COLO668 (cell line): Measurements from ENCODE around the gene GLS.

Source experiments
- DNase-seq: peaks from one replicate; lab custom pipeline; 2025; ENCODE audit not compliant: unreplicated experiment; lab: John Stamatoyannopoulos, UW

GLS gene

DNA sequence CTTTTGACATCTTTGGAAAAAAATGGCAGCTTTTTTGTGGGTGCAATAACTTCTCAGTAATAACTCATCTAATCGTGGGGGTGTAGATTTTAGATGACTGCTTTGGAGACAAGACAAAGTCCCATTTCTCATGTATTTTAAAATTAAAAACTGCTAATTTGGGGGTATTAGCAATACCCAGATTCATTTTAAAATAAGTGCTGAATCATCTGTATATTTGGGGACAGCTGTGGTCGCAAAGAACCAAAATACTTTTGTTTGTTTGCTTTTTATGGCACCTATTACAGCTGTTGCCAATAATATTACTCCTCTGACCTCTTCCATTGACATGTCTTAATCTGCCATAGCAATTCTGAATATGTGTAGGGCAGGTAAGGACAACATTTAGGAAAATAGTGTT, 87.9 kb downstream of the GLS start:
- DNase-seq: no peak

DNA sequence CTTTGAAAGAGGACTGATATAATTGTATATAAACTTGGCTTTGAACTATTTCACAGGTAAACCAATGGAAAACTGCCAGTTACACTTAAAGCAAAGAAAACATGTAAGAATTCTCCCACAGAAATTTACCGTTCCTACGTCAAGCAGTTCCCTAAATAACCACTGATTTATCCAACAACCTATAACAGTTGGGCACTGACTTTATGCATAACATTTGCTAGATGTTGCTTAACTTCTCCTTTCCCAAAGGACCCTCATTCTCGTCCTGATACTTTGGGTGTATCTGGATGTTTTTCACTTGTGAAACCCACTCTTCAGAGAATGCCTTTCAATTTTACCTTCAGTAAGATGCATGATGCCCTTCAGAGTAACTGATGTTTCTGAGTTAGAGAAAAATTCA, 89.5 kb downstream of the GLS start:
- DNase-seq: no peak

DNA sequence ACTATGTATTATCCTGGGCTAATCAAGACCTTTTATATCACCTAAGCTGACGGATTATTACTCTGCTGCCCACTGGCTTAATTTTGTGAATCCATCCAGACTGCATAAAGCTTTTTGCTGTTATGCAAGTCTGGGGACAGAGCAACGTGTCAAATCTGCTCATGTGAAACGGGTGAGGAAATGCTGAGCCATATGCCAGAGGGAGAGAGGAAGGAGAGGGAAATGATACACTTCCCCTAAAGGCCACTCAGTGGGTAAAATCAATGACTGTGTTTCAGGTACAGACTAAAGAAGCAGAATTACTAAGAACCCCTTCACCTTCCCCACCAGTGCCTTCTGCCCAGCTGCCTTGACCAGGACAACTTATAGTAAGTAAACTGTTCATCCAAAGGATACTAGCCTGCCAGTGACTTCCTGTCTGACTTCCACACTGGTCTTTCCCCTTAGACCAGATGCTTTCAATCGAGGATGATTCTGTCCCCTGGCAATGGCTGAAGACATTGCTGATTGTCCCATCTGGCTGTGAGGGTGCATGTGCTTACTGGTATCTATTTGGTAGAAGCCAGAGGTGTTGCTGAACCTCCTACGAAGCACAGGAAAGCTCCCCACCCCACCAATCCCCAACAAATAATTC, 90.4 kb downstream of the GLS start:
- DNase-seq: no peak

DNA sequence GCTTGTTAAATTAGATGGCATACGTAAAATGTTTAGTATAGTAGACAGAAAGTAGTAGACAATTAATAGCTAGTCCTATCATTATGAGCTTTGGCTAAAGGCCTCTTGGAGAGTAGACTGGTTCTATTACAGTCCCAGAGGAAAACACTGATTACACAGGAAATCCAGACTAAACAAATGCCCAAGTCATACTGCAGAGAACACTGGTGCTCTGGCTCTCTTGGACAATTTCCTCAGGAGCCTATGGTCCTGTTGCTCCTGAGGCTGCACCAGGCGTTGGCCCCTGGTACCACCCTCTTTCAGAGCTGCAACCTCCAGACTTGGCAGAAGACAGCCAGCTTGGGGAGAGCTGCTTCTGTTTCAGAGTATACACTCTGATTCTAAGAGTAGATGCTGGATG, 91.6 kb downstream of the GLS start:
- DNase-seq: no peak

DNA sequence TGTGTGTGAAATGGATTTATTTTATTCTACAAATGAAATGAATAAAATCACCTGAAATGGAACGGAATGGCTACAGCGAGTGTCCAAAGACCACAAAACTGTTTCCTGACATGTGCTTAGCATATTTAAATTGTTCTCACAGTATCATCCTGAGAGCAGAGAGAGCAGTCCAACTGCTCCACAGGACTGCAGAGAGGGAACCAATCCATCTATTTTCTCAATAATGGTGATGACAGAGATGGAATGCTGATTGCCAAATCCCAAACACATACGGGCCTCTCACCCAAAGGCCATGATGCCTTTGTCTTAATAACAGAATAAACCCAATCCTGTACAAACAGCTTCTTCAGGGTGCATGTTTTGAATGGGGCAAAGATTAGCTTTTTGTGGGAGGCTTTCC, 92.2 kb downstream of the GLS start:
- DNase-seq: no peak

DNA sequence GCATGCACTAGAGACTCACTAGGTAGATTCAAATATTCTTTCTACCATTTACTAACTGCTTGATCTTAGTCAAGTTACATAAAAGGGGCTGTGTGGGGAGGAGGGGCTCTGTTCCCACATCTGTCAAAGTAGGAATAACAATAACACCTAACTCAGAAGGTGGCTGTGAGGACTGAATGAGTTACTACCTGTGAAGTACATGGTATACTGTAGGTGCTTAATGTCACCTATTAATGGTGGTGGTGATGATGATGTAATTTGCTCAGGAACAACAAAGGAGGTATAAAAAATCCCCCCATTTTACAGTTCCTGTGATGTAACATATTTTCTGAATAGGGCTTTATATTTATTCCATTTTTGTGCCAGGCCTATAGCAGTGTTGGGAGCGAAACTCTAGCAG, 92.6 kb downstream of the GLS start:
- no peak for DNase-seq

DNA sequence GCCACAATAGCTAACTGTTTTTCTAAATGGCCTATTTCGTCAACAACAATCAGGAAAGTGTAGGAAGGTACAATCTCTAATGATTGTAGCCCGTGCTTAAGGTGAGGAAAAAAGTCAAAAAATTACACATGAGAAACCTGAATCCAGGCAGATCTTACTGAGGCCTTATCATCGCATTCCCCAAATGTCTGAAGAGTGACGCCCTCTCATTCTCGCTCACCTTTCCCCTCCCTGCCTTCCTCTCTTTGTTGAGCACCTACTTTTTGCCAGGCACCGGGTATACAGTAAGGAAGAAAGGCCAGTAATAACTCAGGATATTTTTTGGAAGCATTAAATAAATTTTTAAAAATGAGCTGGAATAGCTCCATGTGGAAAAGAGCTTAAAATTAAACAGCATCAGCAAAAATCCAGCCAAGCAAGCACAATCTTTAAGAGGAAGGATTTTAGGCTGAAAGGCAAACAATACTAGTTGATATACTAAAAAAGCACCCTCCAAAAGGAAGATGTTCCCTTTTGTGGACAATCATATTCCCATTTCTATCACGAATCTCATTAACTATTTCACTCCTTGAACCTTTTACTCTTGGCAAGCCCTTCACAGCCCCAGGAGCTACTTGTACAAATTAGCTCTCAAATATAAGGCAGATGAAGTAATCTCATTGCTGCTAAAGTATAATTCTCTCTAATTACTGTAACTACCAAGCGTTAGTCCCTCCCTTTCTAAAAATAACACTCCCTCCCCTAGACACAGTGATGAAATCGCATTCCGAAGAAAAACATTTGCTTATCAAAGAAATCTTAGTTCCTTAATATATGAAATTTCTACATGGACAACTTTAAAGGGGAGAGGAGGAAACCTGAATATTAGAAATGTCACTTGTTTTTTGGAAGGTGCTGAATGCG, 93.4 kb downstream of the GLS start:
- no peak for DNase-seq

DNA sequence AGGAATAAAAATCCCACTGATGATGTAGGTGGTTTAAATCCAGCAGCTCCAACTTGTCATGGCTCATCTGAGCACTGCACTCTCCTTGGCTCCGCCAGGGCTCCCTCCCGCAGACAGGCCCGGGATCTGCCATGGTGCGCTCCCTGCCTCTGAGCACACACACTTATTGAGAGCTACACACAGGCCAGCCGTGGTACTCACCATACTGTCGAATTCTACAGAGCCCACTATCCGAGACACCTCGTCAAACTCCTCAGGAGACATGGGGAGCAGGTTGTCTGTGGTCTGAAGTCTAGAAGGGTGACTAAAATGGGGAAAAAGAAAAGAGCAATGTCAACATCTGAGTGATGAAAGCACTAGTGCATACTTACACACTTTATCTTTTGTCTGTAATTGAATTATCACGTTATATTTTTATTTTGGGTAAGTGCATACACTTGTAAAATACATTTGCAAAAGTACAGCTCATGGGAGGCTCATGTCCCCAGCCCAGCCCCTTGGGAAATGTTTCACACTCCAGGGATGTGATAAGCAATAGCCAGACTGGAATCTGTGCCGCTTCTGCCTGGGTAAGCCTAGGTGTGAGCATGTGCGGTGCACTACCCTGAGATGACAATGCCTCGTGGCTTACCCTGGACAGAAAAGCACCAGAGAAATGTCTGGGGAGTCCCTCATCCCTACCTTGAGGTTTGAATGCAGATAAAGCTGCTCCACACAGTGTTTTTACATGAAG, 94.2 kb downstream of the GLS start:
- no peak for DNase-seq

DNA sequence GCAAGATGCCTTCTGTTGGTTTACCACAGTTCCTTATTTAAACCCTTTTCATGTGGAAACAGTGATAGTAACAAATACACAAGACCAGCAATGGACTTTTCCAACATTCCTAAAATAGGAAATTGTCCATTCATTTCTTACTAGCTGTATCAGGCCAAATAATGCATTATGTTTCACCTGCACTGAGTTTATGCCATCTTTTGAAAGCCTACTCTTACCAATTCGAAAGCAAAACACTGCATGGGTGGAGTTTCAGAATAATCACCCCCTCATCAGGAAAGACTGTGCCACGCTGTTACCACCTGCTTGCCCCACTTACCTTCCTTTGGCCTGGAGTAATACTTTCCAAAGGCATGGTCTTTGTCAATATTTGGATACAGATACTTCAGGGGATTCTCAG, 95.9 kb downstream of the GLS start:
- DNase-seq: no peak

DNA sequence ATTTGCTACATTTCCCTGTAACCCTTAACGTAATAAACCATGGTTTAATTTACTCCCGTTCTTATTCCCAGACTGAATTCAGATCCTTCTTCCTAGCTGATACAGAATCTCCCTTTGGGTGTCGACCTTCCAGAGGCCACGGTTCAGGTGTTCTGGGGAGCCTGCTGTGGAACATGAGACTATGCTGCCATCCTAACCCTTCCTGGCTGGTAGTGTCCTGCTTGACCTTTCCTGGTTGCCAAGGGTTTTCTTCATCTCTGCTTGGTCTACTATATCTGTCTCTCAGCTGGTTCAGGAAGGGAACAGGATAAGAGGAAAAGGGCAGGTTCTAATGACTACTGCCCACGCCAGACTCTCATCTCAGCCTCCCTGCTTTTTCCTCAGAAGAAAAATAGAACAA, 96.9 kb downstream of the GLS start:
- DNase-seq: no peak

DNA sequence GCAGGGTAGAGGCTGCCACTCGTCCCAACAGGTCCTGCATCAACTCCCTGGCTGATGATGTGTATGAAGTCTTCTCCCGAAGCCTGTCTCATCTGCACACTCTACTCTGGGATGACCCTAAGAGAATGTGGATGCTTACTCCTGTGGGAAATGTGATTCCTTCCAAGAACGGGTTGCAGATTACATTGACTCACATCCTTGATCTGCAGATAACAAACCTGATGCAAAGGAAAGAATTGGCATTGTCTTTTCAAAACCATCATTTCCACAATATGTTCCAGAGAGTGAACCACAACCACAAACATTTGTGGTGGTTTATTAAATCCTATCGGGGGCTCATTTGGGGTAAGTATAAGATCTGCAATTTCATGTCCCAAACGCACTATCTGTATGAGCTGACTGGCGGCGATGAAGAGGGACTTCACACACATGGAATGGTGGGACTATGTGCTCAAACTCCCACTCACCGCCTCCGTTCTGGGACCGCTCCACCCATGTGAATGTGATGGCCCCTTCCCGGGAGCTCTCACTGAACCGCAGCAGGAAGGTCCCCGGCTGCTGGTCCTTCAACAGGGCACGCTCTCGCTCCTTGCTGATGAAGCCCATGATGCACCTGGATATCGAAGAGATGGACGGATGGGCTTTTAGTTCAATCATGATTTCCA, 97.9 kb downstream of the GLS start:
- DNase-seq: no peak

DNA sequence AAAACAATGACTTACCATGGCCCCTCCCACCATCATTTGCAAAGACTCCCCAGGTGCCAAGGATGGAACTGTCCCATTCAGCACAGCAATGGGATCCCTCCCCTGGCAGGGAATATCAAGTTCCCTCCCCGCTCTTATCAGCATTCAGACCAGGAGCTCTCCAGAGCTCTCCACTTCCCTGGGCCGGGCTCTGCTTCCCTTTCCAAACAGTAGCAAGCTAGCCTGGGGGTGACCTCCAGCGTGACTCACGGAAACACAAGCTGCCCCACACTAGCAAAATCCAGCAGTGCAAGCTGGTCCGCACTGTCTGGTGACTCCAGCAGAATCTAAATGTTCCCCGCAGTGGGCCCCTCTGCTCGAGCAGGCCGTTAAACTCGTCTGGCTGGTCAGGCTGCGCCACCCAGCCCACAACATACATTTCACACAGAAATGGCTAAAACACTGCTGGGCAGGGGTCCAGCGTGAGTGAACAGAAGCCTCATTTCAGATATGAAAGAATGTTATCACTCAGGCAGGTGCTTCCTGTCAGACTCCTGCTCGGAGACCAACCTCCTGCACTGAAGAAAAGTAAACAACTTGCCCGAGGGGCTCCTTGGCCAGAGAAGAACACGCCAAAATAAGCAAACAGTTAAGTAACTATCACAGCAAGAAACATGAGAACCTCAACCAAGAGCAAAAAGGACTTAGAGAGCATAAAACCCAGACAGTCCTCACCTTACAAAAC, 99.4 kb downstream of the GLS start:
- peak; percentile 58 for DNase-seq

DNA sequence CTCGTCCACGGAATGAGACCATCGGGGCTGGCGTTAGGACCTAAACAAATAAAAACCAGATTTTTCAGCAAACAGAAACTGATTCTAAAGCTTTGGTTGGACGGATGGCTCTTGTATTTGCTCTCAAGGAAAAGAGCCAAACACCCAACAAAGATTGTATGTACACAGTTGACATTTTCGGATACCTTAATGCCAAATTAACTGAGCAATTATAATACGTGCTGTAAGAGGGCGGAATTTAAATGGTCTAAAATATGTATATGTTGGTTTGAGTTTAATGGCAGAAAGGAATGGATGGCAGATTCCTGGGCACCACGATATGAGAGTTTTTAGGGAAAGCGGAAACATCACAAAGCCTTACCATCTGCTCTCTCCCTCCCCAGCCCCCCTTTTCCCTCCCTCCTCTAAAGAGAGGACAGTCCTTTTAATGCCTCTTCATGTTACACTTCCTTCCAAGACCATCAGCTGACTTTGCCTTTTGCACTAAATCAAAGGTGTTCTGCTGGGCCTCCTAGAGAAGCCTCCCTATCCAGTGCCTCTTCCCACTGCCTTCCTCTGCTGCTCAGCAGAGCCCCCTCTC, 100.1 kb downstream of the GLS start:
- no peak for DNase-seq

DNA sequence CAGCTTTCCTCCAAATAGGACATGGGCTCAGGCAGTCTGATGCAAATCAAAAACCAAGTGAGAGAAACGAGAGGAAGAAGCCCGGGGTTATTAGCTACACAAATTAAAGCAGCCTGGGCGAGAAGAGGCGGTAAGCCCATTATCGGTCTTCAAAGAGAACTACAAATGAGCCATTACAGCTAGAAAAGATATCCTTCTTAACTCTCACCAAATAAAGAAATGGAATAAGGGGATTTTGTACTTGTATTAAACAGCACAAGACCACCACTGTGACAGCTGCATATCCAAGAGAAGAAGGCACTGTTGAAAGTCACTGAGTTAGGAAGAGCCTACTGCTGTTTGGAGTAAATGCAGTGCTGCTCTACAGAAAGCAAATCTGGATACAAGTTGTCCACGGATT, 100.7 kb downstream of the GLS start:
- DNase-seq: no peak

DNA sequence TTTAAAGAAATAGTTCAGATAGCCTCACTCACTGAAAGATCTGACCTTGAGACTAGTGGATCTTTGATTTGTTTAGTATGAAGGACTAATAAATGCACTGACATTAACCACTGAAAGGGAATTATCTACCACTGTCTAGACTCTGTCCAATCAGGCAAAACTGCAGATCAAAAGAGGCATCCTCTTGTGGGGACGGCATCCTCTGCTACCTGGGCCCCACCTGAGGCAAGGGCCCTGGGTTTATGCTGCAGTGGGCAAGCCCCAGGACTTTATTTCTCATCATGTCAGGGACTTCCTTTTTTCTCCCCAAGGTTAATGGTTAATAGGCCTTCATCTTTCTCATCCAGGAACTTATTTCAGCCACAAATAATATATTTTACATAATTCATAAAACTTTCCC, 101.1 kb downstream of the GLS start:
- no peak for DNase-seq

DNA sequence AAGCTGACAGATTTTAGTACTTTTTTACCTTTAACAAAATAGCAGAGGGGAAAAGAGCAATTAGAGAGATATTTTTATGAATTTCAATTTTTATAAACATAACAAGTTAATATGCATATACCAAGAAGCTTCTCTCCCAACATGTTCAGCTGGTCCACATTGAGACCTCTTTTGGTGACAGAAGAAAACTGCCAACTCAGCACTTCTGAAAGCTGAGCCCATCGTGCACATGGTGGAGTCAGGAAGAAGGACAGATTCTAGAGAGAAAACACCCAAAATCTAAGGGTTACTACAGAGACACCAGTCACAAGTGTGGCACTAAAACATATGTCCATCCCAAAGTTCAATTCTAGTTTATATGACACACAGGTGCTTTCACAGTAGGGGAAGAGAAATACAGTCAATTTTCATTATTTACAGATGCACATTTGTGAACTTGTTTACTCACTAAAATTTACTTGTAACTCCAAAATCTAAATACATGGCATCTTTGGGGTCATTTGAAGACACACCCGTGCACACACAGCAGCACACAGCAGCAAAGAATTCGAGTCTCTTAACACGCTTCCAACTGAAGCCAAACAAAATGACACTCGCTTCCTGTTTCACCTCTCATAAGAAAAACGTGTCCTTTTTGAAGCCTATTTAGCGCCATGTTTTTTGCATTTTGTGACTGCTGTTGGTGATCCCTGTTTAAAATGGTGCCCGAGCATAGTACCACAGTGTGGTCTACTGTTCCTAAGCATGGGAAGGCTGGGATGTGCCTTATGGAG, 101.8 kb downstream of the GLS start:
- no peak for DNase-seq

DNA sequence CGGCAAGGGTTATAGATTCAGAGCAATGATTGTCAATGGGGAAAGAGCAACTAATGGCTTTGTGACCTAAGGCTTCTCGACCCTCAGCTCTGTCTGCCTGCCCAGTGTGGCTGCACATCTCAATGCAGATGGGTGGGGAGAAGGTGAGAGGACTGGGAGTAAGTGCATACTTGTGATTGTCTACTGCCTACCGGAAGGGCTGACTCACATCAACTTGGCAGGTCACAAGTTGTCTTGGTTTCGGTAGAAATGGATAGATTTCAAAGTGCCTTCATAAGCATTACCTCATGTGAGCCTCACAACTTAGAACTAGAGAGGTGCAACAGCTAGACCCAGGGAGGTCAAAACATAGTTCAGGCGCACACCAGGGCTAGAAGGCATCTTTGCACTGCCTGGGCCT, 104.0 kb downstream of the GLS start:
- DNase-seq: no peak

DNA sequence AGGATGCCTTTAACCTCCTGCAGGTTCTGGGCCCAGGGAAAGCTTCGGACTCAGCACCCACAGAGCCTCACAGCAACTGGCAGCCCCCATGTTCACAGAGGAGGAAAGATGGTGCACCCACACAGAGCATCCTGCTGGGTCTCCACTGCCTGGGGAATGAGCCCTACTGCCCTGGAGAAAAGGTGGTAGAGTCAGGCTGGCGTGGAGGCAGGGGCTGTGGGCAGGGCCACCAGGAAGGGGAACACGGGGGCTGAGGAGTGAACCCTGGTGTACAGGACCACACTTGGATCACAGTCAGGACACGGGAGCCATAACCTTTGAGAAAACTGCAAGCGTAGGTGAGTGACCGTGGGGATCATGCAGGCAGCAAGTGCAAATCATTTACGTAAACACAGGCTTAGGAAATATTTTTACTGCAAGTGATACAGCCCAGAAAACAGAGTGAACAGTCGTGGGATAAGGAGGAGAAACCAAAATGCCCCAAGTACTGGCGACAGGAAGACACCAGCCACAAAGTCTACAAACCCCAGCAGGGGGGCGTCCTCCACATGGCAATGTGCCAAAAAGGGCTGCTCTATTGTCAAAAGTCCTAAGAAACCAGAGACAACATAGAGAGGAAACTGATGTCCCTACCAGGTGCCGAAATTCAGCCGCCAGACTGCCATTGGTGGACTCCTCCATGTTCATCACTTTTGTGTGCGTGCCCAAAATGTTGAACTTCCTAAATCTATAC, 105.8 kb downstream of the GLS start:
- peak; percentile 34 for DNase-seq

DNA sequence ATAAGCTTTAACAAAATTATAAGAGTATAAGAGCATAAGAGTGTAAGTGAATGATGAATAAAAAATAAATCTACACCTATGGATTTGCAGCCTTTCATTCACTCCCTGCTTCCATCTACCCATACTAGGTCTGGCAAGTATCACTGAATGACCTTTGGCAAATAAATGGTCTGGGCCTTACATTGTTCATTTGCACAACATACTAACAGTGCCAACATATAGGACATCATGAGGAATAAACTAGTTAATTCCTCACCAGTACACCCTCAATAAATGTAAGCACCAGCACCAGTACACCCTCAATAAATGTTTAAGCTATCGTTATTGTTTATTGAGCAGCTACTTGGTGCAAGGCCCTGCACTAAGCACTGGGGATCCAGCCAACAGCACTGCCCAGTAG, 106.5 kb downstream of the GLS start:
- no peak for DNase-seq
